CD4-positive, alpha-beta memory T cell (primary cell): ENCODE results near the gene UTS2R. TPM values are rescaled to one million over a fixed set of nuclear protein-coding genes. Genes with fewer than 3 reads are reported as not detected.
A peak's percentile ranks its signal among the peaks of the same experiment; 100 is the strongest.
"Not testable (repeated sequence)": the region's sequence is repeated elsewhere in the genome, so short reads cannot be mapped to it uniquely, and the experiment has no call there.

Experiments
- CTCF ChIA-PET: fragments of 350-600 bp; sonication (Branson Sonifier 250); formaldehyde crosslinking; loops from one replicate; lab custom pipeline; 2021; ENCODE audit warnings: inconsistent platforms; ENCODE audit not compliant: partially characterized antibody; lab: Charles Lee
- POLR2A ChIA-PET: fragments of 350-600 bp; sonication (Branson Sonifier 250); formaldehyde crosslinking; loops from one replicate; lab custom pipeline; 2021; ENCODE audit not compliant: partially characterized antibody; lab: Charles Lee
- DNase-seq, 5 donors: peaks; one replicate each; pipeline versions ENCODE4 v3.0.0 to v3.0.0-alpha.2; 2020 to 2022; ENCODE audit warnings: mixed read lengths in 1 of 5
- H3K27ac ChIP-seq: one replicate; pipeline ENCODE4 v1.7.0; 2013; ENCODE audit warnings: low read depth, low read length
- H3K27me3 ChIP-seq: 2 replicates; pipeline ENCODE4 v1.7.0; 2013; ENCODE audit warnings: mild to moderate bottlenecking, low read length, moderate library complexity; ENCODE audit not compliant: insufficient read depth
- H3K36me3 ChIP-seq: 2 replicates; pipeline ENCODE4 v1.7.0; 2013; ENCODE audit warnings: mild to moderate bottlenecking, low read length, moderate library complexity; ENCODE audit not compliant: insufficient read depth
- H3K4me1 ChIP-seq: 2 replicates; pipeline ENCODE4 v1.7.0; 2013; ENCODE audit warnings: mild to moderate bottlenecking, low read length, moderate library complexity; ENCODE audit not compliant: insufficient read depth
- H3K4me3 ChIP-seq, 2 donors: one replicate each; pipeline ENCODE4 v1.7.0; 2013; ENCODE audit warnings: low read length in 2 of 2, mild to moderate bottlenecking in 1 of 2
- H3K9me3 ChIP-seq, 2 donors: one replicate each; pipeline ENCODE4 v1.7.0; 2013; ENCODE audit warnings: low read length in 2 of 2, control low read depth in 1 of 2; ENCODE audit not compliant: control insufficient read depth in 1 of 2
- H3K27ac Mint-ChIP-seq, 7 donors: one replicate each; pipeline ENCODE4 v1.8.0; 2020 to 2021; ENCODE audit warnings: mixed read lengths in 7 of 7, mild to moderate bottlenecking in 6 of 7, inconsistent platforms in 3 of 7, moderate library complexity in 3 of 7
- H3K27me3 Mint-ChIP-seq, 2 donors: one replicate each; pipeline ENCODE4 v1.8.0; 2020 to 2021; ENCODE audit warnings: mixed read lengths in 2 of 2
- H3K36me3 Mint-ChIP-seq, 2 donors: one replicate each; pipeline ENCODE4 v1.8.0; 2020 to 2021; ENCODE audit warnings: mixed read lengths in 2 of 2, inconsistent platforms in 1 of 2, mild to moderate bottlenecking in 1 of 2
- H3K4me1 Mint-ChIP-seq, 4 donors: one replicate each; pipeline ENCODE4 v1.8.0; 2020 to 2021; ENCODE audit warnings: mixed read lengths in 4 of 4, mild to moderate bottlenecking in 1 of 4
- H3K4me3 Mint-ChIP-seq, 8 donors: one replicate each; pipeline ENCODE4 v1.8.0; 2020 to 2021; ENCODE audit warnings: mixed read lengths in 8 of 8, mild to moderate bottlenecking in 7 of 8, moderate library complexity in 6 of 8, inconsistent platforms in 3 of 8
- H3K9me3 Mint-ChIP-seq, 8 donors: one replicate each; pipeline ENCODE4 v1.8.0; 2020 to 2021; ENCODE audit warnings: mixed read lengths in 8 of 8, mild to moderate bottlenecking in 5 of 8, inconsistent platforms in 3 of 8, moderate library complexity in 1 of 8
- intact Hi-C: fragments of 100-400 bp; cut with micrococcal nuclease; formaldehyde crosslinking; loops from one replicate; pipeline ENCODE4 v1.15.1; 2023
- polyA plus RNA-seq, 2 donors: library from polyadenylated mRNA; unstranded; fragments of 300-500 nt; fragmentation: Illumina TruSeq; gene quantifications; one replicate each; pipeline ENCODE4 v1.2.3, GENCODE V29; 2021
- total RNA-seq, 2 experiments: library from RNA; stranded (reverse); gene quantifications; one replicate each; pipeline ENCODE4 v1.2.3, GENCODE V29; 2021

The UTS2R gene
- total and polyA plus RNA-seq, 4 experiments from 2014 or later: not detected

GRCh38 chr17:82366749-82367148, 4.8 kb upstream of the UTS2R start:
- peaks cover 6% of the 10 kb centered on the region for H3K27me3 ChIP-seq
- Mint-ChIP-seq H3K9me3 (no peaks in the 10 kb centered on the region), H3K4me1 (peaks cover 2 to 11% (median 7%) of the 10 kb centered on the region in 4 donors), H3K27me3 (peaks cover 9 to 19% of the 10 kb centered on the region in 2 donors), H3K4me3 (no peak overlapping the region), H3K27ac (no peak overlapping the region), H3K36me3 (no peaks in the 10 kb centered on the region)
- no peaks in the 10 kb centered on the region for H3K36me3 ChIP-seq
- peaks cover 14% of the 10 kb centered on the region for H3K4me1 ChIP-seq
- H3K27ac ChIP-seq: no peak overlapping the region
- DNase-seq: no peak
- H3K9me3 ChIP-seq: no peaks in the 10 kb centered on the region
- intact Hi-C loops: no loop called here
- no peak overlapping the region for H3K4me3 ChIP-seq
- ChIA-PET CTCF (no interaction called here), POLR2A (no interaction called here)

DNA sequence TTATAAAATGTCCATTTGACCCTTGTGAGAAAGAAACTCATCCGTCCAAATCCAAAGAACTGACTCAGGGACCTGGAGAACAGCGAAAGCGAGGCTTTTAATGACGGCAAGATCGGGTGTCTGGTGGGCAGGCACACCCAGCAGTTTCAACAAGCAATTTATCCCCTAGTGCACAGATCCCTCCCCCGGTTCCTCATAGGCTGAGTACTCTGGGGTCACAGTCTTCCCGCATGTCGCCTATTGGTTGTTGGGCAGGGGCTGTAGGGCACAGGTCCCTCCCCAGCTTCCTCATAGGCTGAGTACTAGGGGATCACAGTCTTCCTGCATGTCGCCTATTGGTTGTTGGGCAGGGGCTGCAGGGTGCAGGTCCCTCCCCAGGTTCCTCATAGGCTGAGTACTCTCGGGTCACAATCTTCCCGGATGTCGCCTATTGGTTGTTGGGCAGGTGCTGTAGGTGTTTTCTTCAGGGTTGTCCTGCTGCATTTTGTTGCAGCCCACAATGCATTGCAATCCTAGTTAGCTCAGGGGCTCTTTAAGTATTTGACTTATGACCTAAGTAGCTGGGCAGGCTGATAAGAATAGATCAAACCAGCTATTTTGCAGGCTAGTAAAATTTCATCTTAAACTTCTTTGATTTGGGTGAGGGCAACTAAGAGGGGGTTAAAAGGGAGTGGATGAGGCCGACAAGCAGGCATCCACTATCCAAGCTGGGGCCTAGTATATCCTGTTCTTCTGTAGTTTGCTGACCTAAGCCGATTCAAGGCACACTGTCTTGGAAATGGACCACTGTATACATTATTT, 3.6 kb upstream of the UTS2R start:
- H3K27ac Mint-ChIP-seq: no peak overlapping the region
- peaks cover 3 to 18% (median 8%) of the 10 kb centered on the region in 4 donors for H3K4me1 Mint-ChIP-seq
- POLR2A ChIA-PET: no interaction called here
- peaks cover 6% of the 10 kb centered on the region for H3K27me3 ChIP-seq
- DNase-seq: no peak
- H3K9me3 Mint-ChIP-seq: no peaks in the 10 kb centered on the region
- no peaks in the 10 kb centered on the region for H3K36me3 ChIP-seq
- H3K4me3 Mint-ChIP-seq: no peak overlapping the region
- no peaks in the 10 kb centered on the region for H3K36me3 Mint-ChIP-seq
- H3K27me3 Mint-ChIP-seq: peaks cover 13 to 21% of the 10 kb centered on the region in 2 donors
- peaks cover 14% of the 10 kb centered on the region for H3K4me1 ChIP-seq
- intact Hi-C loops: no loop called here
- CTCF ChIA-PET: no interaction called here
- H3K4me3 ChIP-seq: no peak overlapping the region
- no peak overlapping the region for H3K27ac ChIP-seq
- H3K9me3 ChIP-seq: no peaks in the 10 kb centered on the region

DNA sequence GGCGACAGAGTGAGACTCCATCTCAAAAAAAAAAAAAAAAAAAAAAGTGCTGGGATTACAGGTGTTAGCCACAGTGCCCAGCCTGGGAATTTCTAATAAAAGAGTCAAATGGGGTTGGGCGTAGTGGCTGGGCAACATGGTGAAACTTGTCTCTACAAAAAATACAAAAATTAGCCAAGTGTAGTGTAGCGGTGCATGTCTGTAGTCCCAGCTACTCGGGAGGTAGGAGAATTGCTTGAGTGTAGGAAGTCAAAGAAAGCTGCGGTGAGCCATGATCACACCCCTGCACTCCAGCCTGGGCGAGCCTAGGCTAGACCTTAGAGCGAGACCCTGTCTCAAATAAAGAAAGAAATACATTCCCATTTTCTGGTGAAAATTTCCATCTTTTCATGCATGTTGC, 2.4 kb upstream of the UTS2R start:
- ChIA-PET POLR2A (no interaction called here), CTCF (interaction anchor here (0.7 kb wide), 1 partner anchor 303 kb away, joined by 3 read pairs; no protein-coding TSS in a partner anchor)
- Histone ChIP-seq H3K4me1 (peaks cover 14% of the 10 kb centered on the region), H3K9me3 (no peaks in the 10 kb centered on the region), H3K27ac (no peak overlapping the region), H3K27me3 (peaks cover 9% of the 10 kb centered on the region), H3K36me3 (no peaks in the 10 kb centered on the region), H3K4me3 (no peak overlapping the region)
- H3K27me3 Mint-ChIP-seq: peaks cover 16 to 27% of the 10 kb centered on the region in 2 donors
- peaks cover 3 to 21% (median 8%) of the 10 kb centered on the region in 4 donors for H3K4me1 Mint-ChIP-seq
- H3K9me3 Mint-ChIP-seq: no peaks in the 10 kb centered on the region
- no peak overlapping the region for H3K4me3 Mint-ChIP-seq
- intact Hi-C loops: no loop called here
- no peak for DNase-seq
- no peak overlapping the region for H3K27ac Mint-ChIP-seq
- no peaks in the 10 kb centered on the region for H3K36me3 Mint-ChIP-seq

GRCh38 chr17:82370471-82371332, 863 bp upstream of the UTS2R start:
- Mint-ChIP-seq H3K4me3 (peak overlapping the region; percentile 73 to 86 (median 80)), H3K27me3 (peaks cover 18 to 28% of the 10 kb centered on the region in 2 donors), H3K27ac (no peak overlapping the region), H3K4me1 (peaks cover 3 to 21% (median 8%) of the 10 kb centered on the region in 4 donors), H3K9me3 (no peaks in the 10 kb centered on the region), H3K36me3 (no peaks in the 10 kb centered on the region)
- Histone ChIP-seq H3K27ac (no peak overlapping the region), H3K27me3 (peaks cover 9% of the 10 kb centered on the region), H3K4me3 (peak overlapping the region; percentile 36 to 51), H3K36me3 (no peaks in the 10 kb centered on the region), H3K4me1 (peaks cover 14% of the 10 kb centered on the region), H3K9me3 (no peaks in the 10 kb centered on the region)
- peak in 1 of 5 donors; percentile 23 for DNase-seq
- ChIA-PET CTCF (interaction anchor here (0.6 kb wide), 1 partner anchor 180 kb away, joined by 3 read pairs; no protein-coding TSS in a partner anchor), POLR2A (no interaction called here)
- intact Hi-C loops: no loop called here

DNA sequence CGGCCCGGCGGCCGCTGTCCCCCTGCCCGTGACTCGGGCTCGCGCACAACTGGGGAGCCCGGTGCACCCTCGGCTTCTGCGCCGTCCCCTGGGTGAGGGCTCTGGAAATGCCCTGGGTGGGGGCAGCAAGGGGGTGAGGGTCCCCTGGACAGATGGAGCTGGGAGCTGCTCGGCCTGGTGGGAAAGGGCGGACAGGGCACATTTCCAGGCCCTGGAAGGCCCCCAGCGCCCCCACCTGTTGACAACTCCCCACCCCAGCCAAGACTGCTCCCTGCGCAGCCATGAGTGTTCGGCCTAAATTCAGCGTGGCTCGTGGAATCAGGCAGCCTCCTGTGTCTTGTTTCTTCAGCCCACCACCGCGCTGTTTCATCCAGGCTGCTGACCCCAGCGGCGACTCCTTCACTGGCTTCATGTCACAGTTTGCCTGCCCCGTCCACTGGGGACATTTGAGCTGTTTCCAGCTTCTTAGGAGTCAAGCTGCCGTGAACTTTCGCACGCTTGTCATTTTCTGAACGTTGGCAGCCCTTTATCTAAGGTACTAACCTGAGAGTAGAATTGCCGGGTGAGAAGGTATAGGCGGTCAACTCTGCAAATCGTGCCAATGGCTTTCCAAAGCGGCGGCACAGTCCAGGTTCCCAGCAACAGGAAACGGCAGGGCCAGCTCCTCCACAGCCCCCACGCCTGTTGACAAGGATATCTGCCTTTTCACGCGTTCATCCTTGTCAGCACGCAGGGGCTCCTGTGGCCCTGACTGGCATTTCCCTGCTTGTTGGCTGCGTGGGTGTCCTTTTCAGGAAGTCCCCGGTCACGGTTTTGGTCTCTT, 895 bp downstream of the UTS2R start:
- no peak for DNase-seq
- Histone ChIP-seq H3K36me3 (no peaks in the 10 kb centered on the region), H3K9me3 (no peaks in the 10 kb centered on the region), H3K4me1 (peaks cover 14% of the 10 kb centered on the region), H3K27ac (no peak overlapping the region), H3K4me3 (no peak overlapping the region), H3K27me3 (peaks cover 9% of the 10 kb centered on the region)
- CTCF ChIA-PET: interaction anchor here (0.9 kb wide), 1 partner anchor 9 kb away, joined by 3 read pairs; no protein-coding TSS in a partner anchor
- Mint-ChIP-seq H3K36me3 (no peaks in the 10 kb centered on the region), H3K4me1 (peaks cover 3 to 21% (median 8%) of the 10 kb centered on the region in 4 donors), H3K27ac (peak overlapping the region in 1 of 7 donors; percentile 74), H3K4me3 (peak overlapping the region in 5 of 8 donors; percentile 26 to 77 (median 67)), H3K27me3 (peaks cover 22 to 34% of the 10 kb centered on the region in 2 donors), H3K9me3 (no peaks in the 10 kb centered on the region)
- POLR2A ChIA-PET: interaction anchor here (0.7 kb wide), 1 partner anchor 378 kb away, joined by 3 read pairs; no protein-coding TSS in a partner anchor
- intact Hi-C loops: no loop called here

DNA sequence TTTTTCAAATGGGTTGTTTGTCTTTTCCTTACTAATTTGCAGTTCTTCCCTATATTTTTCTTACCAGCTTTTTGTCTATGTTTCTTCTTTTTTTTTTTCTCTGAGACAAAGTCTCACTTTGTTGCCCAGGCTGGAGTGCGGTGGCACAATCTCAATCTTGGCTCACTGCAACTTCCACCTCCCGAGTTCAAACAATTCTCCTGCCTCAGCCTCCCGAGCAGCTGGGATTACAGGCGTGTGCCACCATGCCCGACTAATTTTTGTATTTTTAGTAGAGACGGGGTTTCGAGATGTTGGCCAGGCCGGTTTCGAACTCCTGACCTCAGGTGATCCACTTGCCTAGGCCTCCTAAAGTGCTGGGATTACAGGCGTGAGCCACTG, 1.5 kb downstream of the UTS2R start:
- H3K27ac Mint-ChIP-seq: peak overlapping the region in 1 of 7 donors; percentile 74
- H3K36me3 Mint-ChIP-seq, intact Hi-C loops, H3K36me3 ChIP-seq, H3K9me3 ChIP-seq, DNase-seq, H3K4me3 ChIP-seq, H3K27me3 ChIP-seq, H3K27ac ChIP-seq, H3K9me3 Mint-ChIP-seq: not testable (repeated sequence)
- peaks cover 14% of the 10 kb centered on the region for H3K4me1 ChIP-seq
- ChIA-PET POLR2A (interaction anchor here (0.7 kb wide), 1 partner anchor 378 kb away, joined by 3 read pairs; no protein-coding TSS in a partner anchor), CTCF (interaction anchor here (0.9 kb wide), 1 partner anchor 10 kb away, joined by 3 read pairs; no protein-coding TSS in a partner anchor)
- H3K4me1 Mint-ChIP-seq: peaks cover 3 to 21% (median 8%) of the 10 kb centered on the region in 4 donors
- peak overlapping the region in 5 of 8 donors; percentile 11 to 72 (median 26) for H3K4me3 Mint-ChIP-seq
- peaks cover 22 to 31% of the 10 kb centered on the region in 2 donors for H3K27me3 Mint-ChIP-seq
